Neuronal stem cell (in vitro differentiated cells): Measurements from ENCODE around the gene BMF.

Experiments used
- DNase-seq: peaks from one replicate; pipeline ENCODE4 v3.0.0-alpha.2; 2013; ENCODE audit warnings: low spot score
- H2AFZ ChIP-seq: one replicate; pipeline ENCODE4 v1.6.1; 2013; ENCODE audit warnings: mild to moderate bottlenecking, low read length, inconsistent platforms
- H2AK5ac ChIP-seq: 2 replicates; pipeline ENCODE4 v1.6.1; 2013; ENCODE audit warnings: low read depth, mild to moderate bottlenecking, inconsistent platforms, low read length, moderate library complexity, mixed read lengths
- H2BK120ac ChIP-seq: 2 replicates; pipeline ENCODE4 v1.6.1; 2013; ENCODE audit warnings: low read depth, mild to moderate bottlenecking, inconsistent platforms, low read length, moderate library complexity, mixed read lengths
- H2BK12ac ChIP-seq: one replicate; pipeline ENCODE4 v1.6.1; 2013; ENCODE audit warnings: low read length, inconsistent platforms
- H2BK15ac ChIP-seq: 2 replicates; pipeline ENCODE4 v1.6.1; 2013; ENCODE audit warnings: mild to moderate bottlenecking, low read length, inconsistent platforms, mixed read lengths
- H2BK5ac ChIP-seq: one replicate; pipeline ENCODE4 v1.6.1; 2013; ENCODE audit warnings: inconsistent platforms, mild to moderate bottlenecking, low read length, moderate library complexity
- H3K14ac ChIP-seq: one replicate; pipeline ENCODE4 v1.6.1; 2013; ENCODE audit warnings: low read length, inconsistent platforms
- H3K18ac ChIP-seq: 2 replicates; pipeline ENCODE4 v1.6.1; 2013; ENCODE audit warnings: low read length, inconsistent platforms
- H3K23ac ChIP-seq: 2 replicates; pipeline ENCODE4 v1.6.1; 2013; ENCODE audit warnings: low read depth, mild to moderate bottlenecking, mixed read lengths, low read length, inconsistent platforms; ENCODE audit not compliant: poor library complexity
- H3K27ac ChIP-seq: replicated peaks from 3 replicates; pipeline ENCODE4 v1.5.1; 2013; ENCODE audit warnings: low read length, inconsistent platforms
- H3K27me3 ChIP-seq, 3 experiments: 2 replicates each; pipeline ENCODE4 v1.6.1; 2013; ENCODE audit warnings: low read length in 3 of 3, mild to moderate bottlenecking in 2 of 3, inconsistent platforms in 1 of 3, low read depth in 1 of 3, mixed read lengths in 1 of 3, moderate library complexity in 1 of 3; ENCODE audit not compliant: control insufficient read depth in 3 of 3, insufficient read depth in 3 of 3
- H3K36me3 ChIP-seq, 2 donors: replicated peaks in 1 of 2; 2 replicates each; pipeline ENCODE4 v1.6.1; 2013; ENCODE audit warnings: low read length in 2 of 2; ENCODE audit not compliant: control insufficient read depth in 2 of 2, insufficient read depth in 2 of 2
- H3K4ac ChIP-seq: 2 replicates; pipeline ENCODE4 v1.6.1; 2013; ENCODE audit warnings: inconsistent platforms, mild to moderate bottlenecking, low read length, moderate library complexity
- H3K4me1 ChIP-seq, 2 donors: 1 replicate in 1 of 2; 2 replicates in 1 of 2; pipeline ENCODE4 v1.6.1; 2013; ENCODE audit warnings: low read length in 2 of 2, low read depth in 1 of 2; ENCODE audit not compliant: control insufficient read depth in 2 of 2, insufficient read depth in 1 of 2
- H3K4me2 ChIP-seq: one replicate; pipeline ENCODE4 v1.6.1; 2013; ENCODE audit warnings: mild to moderate bottlenecking, low read length, inconsistent platforms; ENCODE audit not compliant: insufficient read depth, poor library complexity, severe bottlenecking
- H3K4me3 ChIP-seq, 2 donors: 2 replicates each; pipeline ENCODE4 v1.5.1; 2013; ENCODE audit warnings: low read length in 2 of 2, mild to moderate bottlenecking in 2 of 2, inconsistent platforms in 1 of 2, moderate library complexity in 1 of 2
- H3K79me1 ChIP-seq: one replicate; pipeline ENCODE4 v1.6.1; 2013; ENCODE audit warnings: low read depth, mild to moderate bottlenecking, inconsistent platforms, low read length, moderate library complexity
- H3K9ac ChIP-seq: one replicate; pipeline ENCODE4 v1.6.1; 2013; ENCODE audit warnings: mild to moderate bottlenecking, low read depth, low read length, inconsistent platforms; ENCODE audit not compliant: poor library complexity
- H3K9me3 ChIP-seq, 2 donors: replicated peaks in 1 of 2; 2 replicates each; pipeline versions ENCODE3 to v1.6.1; 2013; ENCODE audit warnings: low read length in 2 of 2, mild to moderate bottlenecking in 2 of 2, inconsistent platforms in 1 of 2, low read depth in 1 of 2, mixed read lengths in 1 of 2, moderate library complexity in 1 of 2; ENCODE audit not compliant: control insufficient read depth in 2 of 2, insufficient read depth in 1 of 2
- H4K8ac ChIP-seq: one replicate; pipeline ENCODE4 v1.6.1; 2013; ENCODE audit warnings: low read depth, mild to moderate bottlenecking, inconsistent platforms, low read length, moderate library complexity
- H4K91ac ChIP-seq: one replicate; pipeline ENCODE4 v1.6.1; 2013; ENCODE audit warnings: low read length, low read depth, mild to moderate bottlenecking, inconsistent platforms; ENCODE audit not compliant: poor library complexity
- WGBS, 2 donors: extraction: QIAGEN DNeasy Blood & Tissue Kit; methylation state at CpG; one replicate each; pipeline ENCODE4 v1.1.7; 2013; ENCODE audit warnings: missing lambda C conversion rate in 2 of 2, mixed read lengths in 1 of 2; ENCODE audit not compliant: insufficient read length in 2 of 2, insufficient replicate concordance in 1 of 2; ENCODE audit errors: extremely low coverage in 2 of 2; 5-methylcytosine and 5-hydroxymethylcytosine counted together

The BMF gene

DNA sequence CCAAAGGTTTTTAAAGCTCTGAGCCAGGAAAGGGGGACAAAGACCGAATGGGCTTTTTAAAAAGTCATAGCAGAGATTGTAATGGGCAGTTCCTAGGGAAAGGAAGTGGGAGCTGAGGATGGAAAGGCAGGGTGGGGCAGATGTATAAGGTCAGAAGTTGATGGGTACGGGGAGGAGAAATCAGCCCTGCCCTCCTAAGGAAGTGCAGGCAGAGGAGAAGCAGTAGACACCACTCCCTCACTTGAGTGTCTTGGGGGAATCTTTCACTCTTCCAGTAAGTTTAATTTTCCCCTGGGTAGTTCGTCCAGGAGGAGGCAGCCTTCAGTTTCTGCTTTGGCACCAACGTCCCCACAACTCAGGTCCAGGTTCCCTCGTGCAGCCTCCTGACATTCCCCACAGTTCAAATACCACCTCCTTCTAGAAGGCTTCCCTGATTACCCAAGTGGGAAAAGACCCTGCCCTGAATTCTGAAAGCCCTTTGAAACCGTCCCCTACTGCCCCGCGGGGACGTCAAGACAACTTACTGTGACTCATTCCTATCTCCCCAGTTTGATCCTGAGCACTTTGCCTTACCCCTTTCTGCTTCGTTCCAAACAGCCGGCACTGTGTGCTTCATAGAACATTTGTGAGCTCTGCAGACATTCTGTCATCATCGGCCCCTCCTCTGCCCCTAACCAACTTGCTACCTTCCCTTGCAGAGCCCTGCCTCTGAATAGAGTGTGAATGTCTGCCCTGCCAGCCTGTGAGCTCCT is 55.4 kb downstream of the BMF start:
- no peak overlapping the region for H2BK5ac ChIP-seq
- H3K4ac ChIP-seq = no peak overlapping the region
- no CpG with 5 or more reads among the region's 12 CpGs for WGBS, 2 donors
- H2AFZ ChIP-seq = no peak overlapping the region
- H3K27ac ChIP-seq = no peak overlapping the region
- no peak overlapping the region for H4K8ac ChIP-seq
- H3K9ac ChIP-seq = no peak overlapping the region
- H3K36me3 ChIP-seq = no peaks in the 10 kb centered on the region
- H3K79me1 ChIP-seq = peaks cover 3% of the 10 kb centered on the region
- no peak overlapping the region for H3K4me3 ChIP-seq
- DNase-seq = no peak
- H3K23ac ChIP-seq = no peak overlapping the region
- H4K91ac ChIP-seq = no peak overlapping the region
- no peak overlapping the region for H3K4me2 ChIP-seq
- H2BK120ac ChIP-seq = no peak overlapping the region
- no peak overlapping the region for H2BK15ac ChIP-seq
- no peak overlapping the region for H3K14ac ChIP-seq
- H3K27me3 ChIP-seq = no peaks in the 10 kb centered on the region
- no peak overlapping the region for H3K18ac ChIP-seq
- H2BK12ac ChIP-seq = no peak overlapping the region
- peaks cover 0 to 2% of the 10 kb centered on the region in 2 donors for H3K9me3 ChIP-seq
- H3K4me1 ChIP-seq = peaks cover 3 to 13% of the 10 kb centered on the region in 2 donors
- no peak overlapping the region for H2AK5ac ChIP-seq

- Histone ChIP-seq H3K27me3 (no peaks in the 10 kb centered on the region), H3K4me2 (no peak overlapping the region), H3K27ac (no peak overlapping the region), H4K8ac (no peak overlapping the region), H2BK12ac (no peak overlapping the region), H2BK5ac (no peak overlapping the region), H3K36me3 (no peaks in the 10 kb centered on the region), H3K18ac (no peak overlapping the region), H4K91ac (no peak overlapping the region), H2AFZ (no peak overlapping the region), H3K9me3 (peaks cover 0 to 2% of the 10 kb centered on the region in 2 donors), H3K4ac (no peak overlapping the region), H3K79me1 (peaks cover 3% of the 10 kb centered on the region), H3K4me3 (no peak overlapping the region), H3K23ac (no peak overlapping the region), H3K4me1 (peaks cover 3 to 13% of the 10 kb centered on the region in 2 donors), H2BK120ac (no peak overlapping the region), H3K9ac (no peak overlapping the region), H2BK15ac (no peak overlapping the region), H2AK5ac (no peak overlapping the region), H3K14ac (no peak overlapping the region)
- no CpG with 5 or more reads among the region's 6 CpGs for WGBS, 2 donors
- no peak for DNase-seq
Measured at GRCh38 chr15:40052604-40053003, 56.1 kb downstream of the BMF start.

- no peak overlapping the region for H3K4me3 ChIP-seq
- H2BK12ac ChIP-seq = no peak overlapping the region
- no peak overlapping the region for H4K8ac ChIP-seq
- H2AK5ac ChIP-seq = no peak overlapping the region
- no peaks in the 10 kb centered on the region for H3K36me3 ChIP-seq
- no peaks in the 10 kb centered on the region for H3K27me3 ChIP-seq
- no peak overlapping the region for H2BK15ac ChIP-seq
- H3K4me1 ChIP-seq = peaks cover 3 to 13% of the 10 kb centered on the region in 2 donors
- H3K14ac ChIP-seq = no peak overlapping the region
- no peak overlapping the region for H3K27ac ChIP-seq
- peaks cover 0 to 2% of the 10 kb centered on the region in 2 donors for H3K9me3 ChIP-seq
- no peak overlapping the region for H3K4ac ChIP-seq
- no peak overlapping the region for H2BK5ac ChIP-seq
- H3K4me2 ChIP-seq = no peak overlapping the region
- no peak overlapping the region for H4K91ac ChIP-seq
- no peak overlapping the region for H3K18ac ChIP-seq
- no CpG with 5 or more reads among the region's 11 CpGs for WGBS, 2 donors
- H3K9ac ChIP-seq = no peak overlapping the region
- no peak for DNase-seq
- no peak overlapping the region for H2BK120ac ChIP-seq
- H3K79me1 ChIP-seq = peaks cover 3% of the 10 kb centered on the region
- no peak overlapping the region for H2AFZ ChIP-seq
- H3K23ac ChIP-seq = no peak overlapping the region
Measured at GRCh38 chr15:40051616-40052415, 56.9 kb downstream of the BMF start.
